CD4-positive, alpha-beta T cell treated with Interleukin-15 for 4 hours (primary cell): ENCODE measurements around the gene NRDC.
A peak's percentile ranks its signal among the peaks of the same experiment; 100 is the strongest.
"Not testable (repeated sequence)": the region's sequence is repeated elsewhere in the genome, so short reads cannot be mapped to it uniquely, and the experiment has no call there.

Source experiments
- DNase-seq: peaks from one replicate; pipeline ENCODE4 v3.0.0-alpha.2; 2020; ENCODE audit warnings: low spot score

NRDC gene

DNA sequence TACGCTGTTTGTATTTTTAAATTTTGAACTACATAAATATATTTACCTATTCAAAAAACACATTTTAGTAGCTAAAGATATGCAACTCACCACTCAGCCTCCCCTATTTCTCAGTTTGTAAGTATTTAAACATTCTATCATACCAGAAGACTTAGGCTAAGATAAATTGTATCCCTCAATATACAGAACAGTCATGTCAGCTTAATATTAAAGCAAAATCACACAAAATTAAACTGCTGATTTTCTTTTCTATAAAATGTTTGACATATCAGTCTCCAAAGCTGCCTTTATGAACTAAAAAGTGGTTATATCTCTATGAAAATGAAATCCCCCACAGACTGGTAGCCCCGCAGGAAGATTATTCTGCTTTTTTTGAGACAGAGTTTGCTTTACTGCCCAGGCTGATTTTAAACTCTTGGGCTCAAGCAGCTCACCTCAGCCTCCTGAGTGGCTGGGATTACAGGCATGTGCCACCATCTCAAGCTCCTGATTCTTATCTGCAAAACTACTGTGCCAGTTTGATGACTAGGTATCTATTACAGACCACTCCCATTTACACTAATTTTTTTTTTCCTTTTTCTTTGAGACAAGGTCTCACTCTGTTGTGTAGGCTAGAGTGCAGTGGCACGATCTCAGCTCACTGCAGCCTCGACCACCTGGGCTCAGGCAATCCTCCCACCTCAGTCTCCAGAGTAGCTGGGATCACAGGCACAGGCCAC, 37.6 kb downstream of the NRDC start:
- no peak for DNase-seq

- no peak for DNase-seq
Observed at GRCh38 chr1:51840182-51840581, 38.3 kb downstream of the NRDC start.

DNA sequence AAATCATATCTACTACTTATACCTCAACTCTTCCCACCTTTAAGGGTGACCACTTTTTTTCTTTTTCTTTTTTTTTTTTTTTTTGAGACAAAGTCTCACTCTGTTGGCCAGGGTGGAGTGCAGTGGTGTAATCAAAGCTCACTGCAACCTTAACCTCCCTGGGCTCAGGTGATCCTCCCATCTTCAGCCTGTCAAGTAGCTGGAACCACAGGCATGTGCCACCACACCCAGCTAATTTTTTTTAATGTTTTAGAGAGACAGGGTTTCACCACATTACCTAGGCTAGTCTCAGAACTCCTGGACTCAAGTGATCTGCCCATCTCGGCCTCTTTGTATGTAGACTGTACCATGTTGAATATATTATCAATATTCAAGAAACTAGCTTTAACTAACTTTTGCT, 39.4 kb downstream of the NRDC start:
- no peak for DNase-seq

DNA sequence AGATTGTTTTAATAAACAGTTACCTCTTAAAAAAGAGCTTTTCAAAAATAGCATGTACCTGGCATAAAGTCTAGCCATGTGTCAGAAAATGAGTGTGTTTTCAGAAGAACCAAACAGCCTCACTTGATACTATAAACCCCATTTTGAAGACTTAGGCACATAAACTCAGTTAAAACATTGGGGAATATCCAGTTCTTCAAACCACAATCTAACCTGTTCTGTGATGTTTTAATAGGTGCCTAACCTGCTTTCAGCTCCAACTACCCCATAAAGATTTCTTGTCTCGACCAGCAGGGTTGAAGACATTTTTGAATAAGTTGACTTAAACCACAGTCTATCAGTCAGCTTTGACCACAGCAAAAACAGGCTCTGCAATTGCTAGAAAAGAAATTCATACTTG, 41.3 kb downstream of the NRDC start:
- no peak for DNase-seq

GRCh38 chr1:51833700-51834099, 44.8 kb downstream of the NRDC start:
- no peak for DNase-seq

- no peak for DNase-seq
Observed at GRCh38 chr1:51829058-51829457, 49.5 kb downstream of the NRDC start.

DNA sequence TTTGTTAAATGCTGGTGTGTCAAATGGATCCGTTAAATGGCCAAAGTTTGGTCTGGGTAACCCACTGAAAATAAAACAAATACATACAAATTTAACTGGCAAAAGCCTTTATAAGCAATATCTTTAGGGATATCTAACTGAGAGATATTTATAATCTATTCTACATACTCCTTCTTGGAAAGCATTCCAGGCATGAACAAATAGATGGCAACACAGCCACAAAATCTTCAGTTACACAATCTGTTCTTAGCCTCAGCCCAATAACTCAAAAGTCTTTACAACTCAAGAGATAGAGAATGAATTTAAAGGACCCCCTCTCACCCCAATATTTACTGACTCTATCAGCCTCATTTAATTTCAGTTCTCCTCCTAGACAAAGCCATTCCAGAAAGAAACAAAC, 58.7 kb downstream of the NRDC start:
- DNase-seq: no peak

DNA sequence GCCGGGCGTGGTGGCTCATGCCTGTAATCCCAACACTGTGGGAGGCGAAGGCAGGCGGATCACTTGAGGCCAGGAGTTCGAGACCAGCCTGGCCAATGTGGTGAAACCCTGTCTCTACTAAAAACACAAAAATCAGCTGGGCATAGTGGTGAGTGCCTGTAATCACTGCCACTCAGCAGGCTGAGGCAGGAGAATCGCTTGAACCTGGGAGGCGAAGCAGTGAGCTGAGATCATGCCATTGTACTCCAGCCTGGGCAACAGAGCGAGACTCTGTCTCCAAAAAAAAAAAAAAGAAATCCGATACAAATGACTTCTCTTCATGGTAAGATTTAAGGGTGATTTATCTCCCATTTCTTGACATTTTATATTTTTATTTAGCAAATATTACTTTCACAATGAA, 59.5 kb downstream of the NRDC start:
- not testable (repeated sequence) for DNase-seq

DNA sequence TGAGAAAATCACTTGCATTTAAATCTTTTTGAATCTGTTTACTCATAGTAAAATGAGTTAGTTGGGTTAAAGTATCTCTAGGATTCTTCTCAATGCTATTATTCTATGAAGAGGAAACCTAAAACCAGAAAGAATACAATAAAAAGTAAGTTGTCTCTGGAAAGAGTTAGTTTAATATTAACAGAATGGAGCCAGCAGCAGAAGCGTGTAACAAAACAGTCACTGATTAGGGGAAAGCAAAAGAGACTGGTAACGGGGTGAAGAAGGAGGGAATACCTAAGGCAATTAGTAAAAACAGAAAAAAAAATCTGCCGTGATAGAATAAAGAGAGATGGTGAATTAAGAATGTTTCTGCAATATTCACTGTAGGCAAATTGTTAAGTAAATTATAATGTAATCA, 60.0 kb downstream of the NRDC start:
- no peak for DNase-seq

- no peak for DNase-seq
Observed at GRCh38 chr1:51814513-51814912, 64.0 kb downstream of the NRDC start.

GRCh38 chr1:51799372-51799771, 79.2 kb downstream of the NRDC start:
- DNase-seq: no peak

DNA sequence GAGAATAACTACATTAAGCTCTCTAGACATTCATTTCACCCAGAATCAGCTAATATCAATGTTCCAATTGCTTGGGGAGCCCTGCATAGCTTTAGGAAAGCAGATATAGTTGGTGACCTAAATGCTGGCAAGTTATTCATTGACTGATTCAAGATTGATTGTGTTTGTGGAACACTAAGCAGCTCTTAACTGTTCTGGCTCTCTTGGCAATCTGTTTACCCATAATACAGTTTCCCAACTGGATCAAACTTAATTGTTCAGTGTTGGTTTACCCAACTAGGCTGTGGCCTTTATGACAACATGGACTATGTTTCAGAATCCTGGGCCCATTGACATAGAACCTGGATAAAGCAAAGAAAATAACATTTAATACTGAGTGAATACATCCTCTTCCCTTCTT, 83.7 kb downstream of the NRDC start:
- DNase-seq: no peak

- no peak for DNase-seq
Observed at GRCh38 chr1:51794260-51794659, 84.3 kb downstream of the NRDC start.

DNA sequence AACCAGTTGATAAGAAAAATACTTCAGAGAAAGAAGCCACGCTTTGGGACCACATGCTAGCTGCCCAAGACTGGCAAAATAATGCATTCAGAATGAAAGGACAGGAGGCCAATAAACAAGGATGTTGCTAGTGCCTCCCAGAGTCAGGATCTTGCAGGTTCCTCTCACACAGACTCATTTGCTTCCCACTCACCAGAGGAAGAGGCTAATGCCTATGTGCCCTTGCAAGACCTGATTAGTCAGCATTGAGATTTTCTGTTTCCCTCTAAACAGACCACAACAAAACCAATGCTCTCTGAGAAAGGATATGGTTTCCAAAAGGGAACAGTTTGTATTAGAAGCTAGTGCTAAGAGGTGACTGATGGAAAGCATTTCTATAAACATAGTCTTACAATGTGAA, 85.7 kb downstream of the NRDC start:
- no peak for DNase-seq

DNA sequence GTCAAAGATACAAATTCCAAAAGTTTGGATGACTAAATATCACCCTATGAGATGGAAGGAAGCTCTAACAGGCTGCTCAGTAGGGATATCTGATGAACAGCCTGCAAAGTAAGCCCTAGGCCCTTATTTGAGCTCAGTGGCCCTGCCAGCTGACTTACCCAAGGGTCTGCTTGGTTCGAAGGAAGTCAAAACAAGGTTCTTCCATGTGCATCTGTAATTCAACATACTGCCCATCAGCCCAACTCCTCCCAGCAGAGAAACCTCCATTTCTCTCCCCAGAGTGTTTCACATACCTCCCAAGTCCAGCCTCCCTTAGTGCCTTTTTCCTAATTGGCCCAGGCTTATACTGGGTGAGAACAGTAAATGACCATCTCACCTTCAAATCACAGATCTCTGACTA, 86.6 kb downstream of the NRDC start:
- no peak for DNase-seq

- no peak for DNase-seq
Observed at GRCh38 chr1:51790385-51790784, 88.1 kb downstream of the NRDC start.

DNA sequence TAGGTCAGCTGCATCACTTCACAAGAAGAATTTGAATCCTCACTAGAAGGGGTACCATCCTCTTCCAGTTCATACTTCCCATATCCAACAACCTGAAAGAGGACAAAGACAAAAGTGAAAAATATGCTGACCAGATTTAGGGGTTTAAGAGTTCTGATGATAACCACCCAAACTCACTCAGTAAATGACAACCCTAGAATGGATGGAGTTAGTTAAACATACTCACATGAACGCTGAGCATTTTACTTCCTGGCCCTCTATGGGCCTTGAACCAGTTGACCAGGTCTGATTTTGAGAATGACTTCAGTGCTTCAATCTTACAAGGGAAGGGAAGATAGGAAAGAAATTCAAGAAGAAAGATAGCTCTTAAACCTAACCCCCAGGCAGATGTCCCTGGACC, 89.2 kb downstream of the NRDC start:
- no peak for DNase-seq

DNA sequence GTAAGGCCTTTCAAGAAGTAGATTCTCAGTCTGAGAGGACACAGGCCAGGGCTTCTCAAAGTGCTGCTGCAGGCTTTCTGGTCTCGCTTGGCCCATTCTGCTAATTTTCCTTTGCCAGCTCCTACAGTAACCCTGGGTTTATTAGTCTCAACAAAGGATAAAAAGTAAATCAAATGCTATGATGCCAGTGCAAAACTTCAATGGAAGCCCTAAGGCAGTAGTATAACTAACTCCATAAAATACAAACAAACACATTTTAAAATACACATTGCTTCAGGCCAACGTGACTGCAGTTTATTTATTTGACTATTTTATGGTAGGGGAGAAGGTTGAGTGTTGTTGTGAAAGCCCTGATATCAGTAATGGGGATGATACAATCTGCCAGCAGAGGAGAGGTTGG, 89.6 kb downstream of the NRDC start:
- no peak for DNase-seq

- DNase-seq: no peak
Observed at GRCh38 chr1:51784997-51785421, 93.5 kb downstream of the NRDC start.

DNA sequence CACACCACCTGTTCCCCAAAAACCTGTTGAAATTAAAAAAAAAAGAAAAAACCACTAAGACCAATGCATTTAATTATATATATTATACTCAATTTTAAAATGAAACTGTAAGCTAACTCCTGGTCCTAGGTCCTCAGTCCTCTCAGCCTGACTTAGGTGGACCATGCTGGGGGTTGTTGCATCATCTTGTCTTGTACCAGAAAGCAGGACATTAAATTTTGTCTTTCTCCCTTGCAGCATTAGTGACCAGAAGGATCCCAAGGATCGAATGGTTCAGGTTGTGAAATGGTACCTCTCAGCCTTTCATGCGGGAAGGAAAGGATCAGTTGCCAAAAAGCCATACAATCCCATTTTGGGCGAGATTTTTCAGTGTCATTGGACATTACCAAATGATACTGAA, 97.6 kb downstream of the NRDC start:
- no peak for DNase-seq

- no peak for DNase-seq
Observed at GRCh38 chr1:51776408-51776807, 102.1 kb downstream of the NRDC start.

GRCh38 chr1:51768971-51769588, 109.4 kb downstream of the NRDC start:
- DNase-seq: peak; percentile 30

GRCh38 chr1:51761351-51761750, 117.2 kb downstream of the NRDC start:
- DNase-seq: no peak

DNA sequence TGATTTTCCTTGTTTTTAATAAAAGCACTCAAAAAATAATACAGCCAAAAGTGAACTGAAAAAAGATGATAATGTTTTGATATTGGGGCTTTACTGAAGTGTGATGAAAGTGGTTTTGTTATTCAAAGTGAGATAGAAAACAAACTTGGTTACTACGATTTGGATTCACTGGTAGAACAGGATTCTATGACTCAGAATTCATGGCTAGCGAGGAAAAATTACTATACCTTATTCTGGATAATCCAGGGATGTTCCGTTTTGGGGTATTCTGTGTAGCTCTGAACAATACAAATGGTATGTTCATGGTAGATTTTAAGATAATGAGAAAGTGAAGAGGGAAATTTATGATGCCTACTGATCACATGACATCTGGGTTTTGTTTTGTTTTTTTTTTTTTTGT, 117.7 kb downstream of the NRDC start:
- no peak for DNase-seq
